Kidney (tissue), 14 donors: ENCODE measurements around the gene ARHGAP27. TPM values are rescaled to one million over a fixed set of nuclear protein-coding genes. Genes with fewer than 3 reads are reported as not detected.

Source experiments
- DNase-seq, 5 donors: peaks; one replicate each; pipeline ENCODE4 v3.0.0-alpha.2; 2013 to 2020
- FAIRE-seq: peaks from 2 replicates; lab custom pipeline; 2012; peaks lifted over from hg19 to GRCh38; lab: Jason Lieb, UNC
- H3K27ac ChIP-seq, 2 donors: one replicate each; pipeline ENCODE4 v1.7.0; 2013; ENCODE audit warnings: low read depth in 2 of 2, low read length in 2 of 2, inconsistent platforms in 1 of 2
- H3K27me3 ChIP-seq: one replicate; pipeline ENCODE4 v1.7.1; 2013; ENCODE audit warnings: low read length, inconsistent platforms; ENCODE audit not compliant: control insufficient read depth, insufficient read depth
- H3K36me3 ChIP-seq, 3 donors: one replicate each; pipeline versions ENCODE4 v1.7.0 to v1.7.1; 2013; ENCODE audit warnings: low read length in 3 of 3, control low read depth in 1 of 3, inconsistent platforms in 1 of 3; ENCODE audit not compliant: insufficient read depth in 3 of 3, control insufficient read depth in 2 of 3
- H3K4me1 ChIP-seq, 3 donors: one replicate each; pipeline versions ENCODE4 v1.7.0 to v1.7.1; 2013; ENCODE audit warnings: low read length in 3 of 3, inconsistent platforms in 1 of 3, low read depth in 1 of 3; ENCODE audit not compliant: control insufficient read depth in 2 of 3, insufficient read depth in 2 of 3
- H3K4me3 ChIP-seq, 3 donors: one replicate each; pipeline versions ENCODE4 v1.7.0 to v1.8.1; 2013; ENCODE audit warnings: low read length in 3 of 3, control low read depth in 1 of 3, inconsistent platforms in 1 of 3
- H3K9ac ChIP-seq, 3 donors: one replicate each; pipeline versions ENCODE4 v1.7.0 to v1.7.1; 2013; ENCODE audit warnings: low read length in 3 of 3, control low read depth in 1 of 3, inconsistent platforms in 1 of 3
- H3K9me3 ChIP-seq, 3 donors: one replicate each; pipeline versions ENCODE4 v1.7.0 to v1.7.1; 2013; ENCODE audit warnings: low read length in 3 of 3, control low read depth in 1 of 3, inconsistent platforms in 1 of 3; ENCODE audit not compliant: control insufficient read depth in 2 of 3, insufficient read depth in 1 of 3
- CTCF ChIP-seq: IDR thresholded peaks from 3 replicates; pipeline ENCODE4 v1.5.1; 2012; ENCODE audit warnings: mild to moderate bottlenecking, moderate library complexity, borderline replicate concordance; ENCODE audit not compliant: insufficient read depth; ENCODE audit errors: extremely low read depth
- intact Hi-C: fragments of 100-400 bp; cut with DNase I; formaldehyde crosslinking; loops from one replicate; pipeline ENCODE4 v1.11.1; 2022
- polyA plus RNA-seq: library from polyadenylated mRNA; stranded (reverse); fragments of 350-450 nt; fragmentation: Illumina TruSeq; extraction: RNeasy Lipid Tissue Mini Kit (QIAGEN cat#74804); gene quantifications from one replicate; pipeline ENCODE4 v1.2.3, GENCODE V29; 2014; ENCODE audit warnings: low read depth, low replicate concordance; ENCODE audit not compliant: insufficient read depth
- total RNA-seq: library from RNA; stranded (reverse); fragmentation: NEBNext Ultra II Directional; extraction: Animal tissue kit (Norgen Biotek cat#: 25700); gene quantifications from one replicate; pipeline ENCODE4 v1.2.1, GENCODE V29; 2021
- donor health status: control.
- donor health status: control.
- donor health status: control.
- donor health status: control.
- donor health status: control.
- donor health status: DM: yes; HTN: yes; CAD: no.
- donor health status: Normal renal cell carcinoma (clear cell type).

ARHGAP27 gene
- total and polyA plus RNA-seq, 2 donors from 2014 or later, result 13.3 to 57.2 TPM

- H3K9ac ChIP-seq, result no peak overlapping the region
- peaks cover 0 to under 1% (median 0%) of the 10 kb centered on the region in 3 donors for H3K4me1 ChIP-seq
- H3K36me3 ChIP-seq, result no peaks in the 10 kb centered on the region
- no peaks in the 10 kb centered on the region for H3K9me3 ChIP-seq
- no peak for TF ChIP-seq CTCF
- H3K27ac ChIP-seq, result no peak overlapping the region
- intact Hi-C loops, result no loop called here
- DNase-seq (peak in 1 of 5 donors; percentile 51), FAIRE-seq (no peak)
- no peaks in the 10 kb centered on the region for H3K27me3 ChIP-seq
- no peak overlapping the region for H3K4me3 ChIP-seq
Observed at GRCh38 chr17:45377401-45377800, 55.3 kb downstream of the ARHGAP27 start.

GRCh38 chr17:45376171-45377005 lies 56.3 kb downstream of the ARHGAP27 start:
- peaks cover 0 to 2% (median 0%) of the 10 kb centered on the region in 3 donors for H3K4me1 ChIP-seq
- H3K27me3 ChIP-seq, result no peaks in the 10 kb centered on the region
- no peak overlapping the region for H3K4me3 ChIP-seq
- no peak overlapping the region for H3K9ac ChIP-seq
- H3K27ac ChIP-seq, result no peak overlapping the region
- intact Hi-C loops, result no loop called here
- peak in 1 of 5 donors; percentile 45 for DNase-seq
- no peak for TF ChIP-seq CTCF
- no peaks in the 10 kb centered on the region for H3K36me3 ChIP-seq
- no peak for FAIRE-seq
- no peaks in the 10 kb centered on the region for H3K9me3 ChIP-seq

- FAIRE-seq (no peak), DNase-seq (no peak)
- H3K36me3 ChIP-seq, result no peaks in the 10 kb centered on the region
- intact Hi-C loops, result no loop called here
- no peak overlapping the region for H3K4me3 ChIP-seq
- no peak overlapping the region for H3K27ac ChIP-seq
- no peaks in the 10 kb centered on the region for H3K9me3 ChIP-seq
- no peak for TF ChIP-seq CTCF
- H3K27me3 ChIP-seq, result no peaks in the 10 kb centered on the region
- peaks cover 0 to 5% (median 0%) of the 10 kb centered on the region in 3 donors for H3K4me1 ChIP-seq
- H3K9ac ChIP-seq, result no peak overlapping the region
Observed at GRCh38 chr17:45374501-45374900, 58.2 kb downstream of the ARHGAP27 start.
